GM12801 (cell line): ENCODE data around the gene RAVER1.

Experiments used
- TF ChIP-seq, protein P1 (sequence below): IDR thresholded peaks from one replicate; pipeline ENCODE4 v1.5.1; 2011; ENCODE audit warnings: control low read depth; ENCODE audit not compliant: insufficient read length; ENCODE audit errors: extremely low read depth

Gene RAVER1

GRCh38 chr19:10365518-10365917, 32.2 kb upstream of the RAVER1 start:
- TF ChIP-seq, protein P1, sequence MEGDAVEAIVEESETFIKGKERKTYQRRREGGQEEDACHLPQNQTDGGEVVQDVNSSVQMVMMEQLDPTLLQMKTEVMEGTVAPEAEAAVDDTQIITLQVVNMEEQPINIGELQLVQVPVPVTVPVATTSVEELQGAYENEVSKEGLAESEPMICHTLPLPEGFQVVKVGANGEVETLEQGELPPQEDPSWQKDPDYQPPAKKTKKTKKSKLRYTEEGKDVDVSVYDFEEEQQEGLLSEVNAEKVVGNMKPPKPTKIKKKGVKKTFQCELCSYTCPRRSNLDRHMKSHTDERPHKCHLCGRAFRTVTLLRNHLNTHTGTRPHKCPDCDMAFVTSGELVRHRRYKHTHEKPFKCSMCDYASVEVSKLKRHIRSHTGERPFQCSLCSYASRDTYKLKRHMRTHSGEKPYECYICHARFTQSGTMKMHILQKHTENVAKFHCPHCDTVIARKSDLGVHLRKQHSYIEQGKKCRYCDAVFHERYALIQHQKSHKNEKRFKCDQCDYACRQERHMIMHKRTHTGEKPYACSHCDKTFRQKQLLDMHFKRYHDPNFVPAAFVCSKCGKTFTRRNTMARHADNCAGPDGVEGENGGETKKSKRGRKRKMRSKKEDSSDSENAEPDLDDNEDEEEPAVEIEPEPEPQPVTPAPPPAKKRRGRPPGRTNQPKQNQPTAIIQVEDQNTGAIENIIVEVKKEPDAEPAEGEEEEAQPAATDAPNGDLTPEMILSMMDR: no peak

GRCh38 chr19:10364644-10365043, 31.3 kb upstream of the RAVER1 start:
- TF ChIP-seq, protein P1: no peak

GRCh38 chr19:10363789-10364281, 30.5 kb upstream of the RAVER1 start:
- TF ChIP-seq, protein P1: no peak

DNA sequence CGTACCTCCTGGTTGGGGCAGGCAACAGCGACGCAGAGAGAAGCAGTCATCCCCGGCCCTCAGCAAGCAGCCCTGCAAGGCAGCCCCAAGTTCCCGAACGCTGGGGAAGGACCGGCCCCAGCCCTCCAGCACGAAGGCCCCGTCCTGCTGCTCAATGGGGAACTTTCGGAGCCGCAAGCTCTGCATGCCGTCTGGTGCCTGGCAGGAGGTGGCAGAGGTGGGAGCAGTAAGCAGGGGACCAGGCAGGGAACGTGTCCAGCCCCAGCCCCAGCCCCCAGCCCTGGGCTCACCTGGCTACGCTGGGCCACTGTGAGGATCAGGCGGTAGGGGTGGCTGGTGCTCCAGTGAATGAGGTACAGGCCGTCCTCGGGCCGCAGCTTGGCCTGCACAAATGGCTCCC, 28.9 kb upstream of the RAVER1 start:
- TF ChIP-seq, protein P1: no peak

- TF ChIP-seq, protein P1: no peak
Observed at GRCh38 chr19:10361569-10362011, 28.3 kb upstream of the RAVER1 start.

GRCh38 chr19:10356431-10356830, 23.1 kb upstream of the RAVER1 start:
- TF ChIP-seq, protein P1: no peak

- TF ChIP-seq, protein P1: no peak
Observed at GRCh38 chr19:10353793-10354391, 20.6 kb upstream of the RAVER1 start.
